H1 (cell line): ENCODE measurements around the gene RINT1. TPM values are rescaled to one million over a fixed set of nuclear protein-coding genes. Genes with fewer than 3 reads are reported as not detected.

Experiments used
- CHD7 ChIP-seq: fragments of 300-600 bp; sonication (generic); IDR thresholded peaks from 2 replicates; pipeline ENCODE4 v1.7.1; 2012; ENCODE audit warnings: low read length, moderate library complexity, mild to moderate bottlenecking, inconsistent platforms; ENCODE audit not compliant: insufficient replicate concordance
- FOSL1 ChIP-seq: IDR thresholded peaks from 2 replicates; pipeline ENCODE4 v1.6.1; 2011; ENCODE audit warnings: mild to moderate bottlenecking, low read depth, low read length, moderate library complexity; ENCODE audit not compliant: insufficient read depth
- NANOG ChIP-seq: IDR thresholded peaks from 2 replicates; pipeline ENCODE4 v1.6.1; 2011; ENCODE audit warnings: low read length, low read depth, mild to moderate bottlenecking, inconsistent platforms; ENCODE audit not compliant: insufficient read depth, poor library complexity, severe bottlenecking
- SP2 ChIP-seq: IDR thresholded peaks from 2 replicates; pipeline ENCODE4 v1.6.1; 2012; ENCODE audit warnings: mild to moderate bottlenecking, low read length, inconsistent platforms
- polyA plus RNA-seq, 7 experiments: library from polyadenylated mRNA; depleted of rRNA in 3 of 7; stranded (reverse) in 5 of 7; unstranded in 2 of 7; fragments of >200 nt in 5 of 7; fragments of 200-250 nt in 2 of 7; gene quantifications; 1 replicate in 5 of 7; 2 replicates in 1 of 7; 4 replicates in 1 of 7; pipeline versions ENCODE4 v1.2.1 to v1.2.3, GENCODE V29; 2011 to 2013; ENCODE audit warnings: missing spikeins in 2 of 7, mixed read lengths in 2 of 7
- total RNA-seq: library from RNA; stranded (reverse); fragmentation: NEBNext Ultra II Directional; extraction: Animal tissue kit (Norgen Biotek cat#: 25700); gene quantifications from 2 replicates; pipeline ENCODE4 v1.2.1, GENCODE V29; 2021

The RINT1 gene
- total and polyA plus RNA-seq, 2 of the 8 experiments (the other 6 are each of a cell fraction or from before 2014, with no cell fraction given) = 7.8 to 21.8 TPM

GRCh38 chr7:105580022-105580740 lies 48.2 kb downstream of the RINT1 start (continued):
- TF ChIP-seq CHD7 = no peak
- no peak for TF ChIP-seq SP2
- TF ChIP-seq NANOG = no peak
- no peak for TF ChIP-seq FOSL1
